CD4-positive, alpha-beta T cell treated with Interferon alpha-2 for 1 hour (primary cell): ENCODE results near the gene SMARCD3.
A peak's percentile ranks its signal among the peaks of the same experiment; 100 is the strongest.

Experiments used
- DNase-seq, 2 donors: peaks; one replicate each; pipeline ENCODE4 v3.0.0-alpha.2; 2020 to 2022

SMARCD3 gene

DNA sequence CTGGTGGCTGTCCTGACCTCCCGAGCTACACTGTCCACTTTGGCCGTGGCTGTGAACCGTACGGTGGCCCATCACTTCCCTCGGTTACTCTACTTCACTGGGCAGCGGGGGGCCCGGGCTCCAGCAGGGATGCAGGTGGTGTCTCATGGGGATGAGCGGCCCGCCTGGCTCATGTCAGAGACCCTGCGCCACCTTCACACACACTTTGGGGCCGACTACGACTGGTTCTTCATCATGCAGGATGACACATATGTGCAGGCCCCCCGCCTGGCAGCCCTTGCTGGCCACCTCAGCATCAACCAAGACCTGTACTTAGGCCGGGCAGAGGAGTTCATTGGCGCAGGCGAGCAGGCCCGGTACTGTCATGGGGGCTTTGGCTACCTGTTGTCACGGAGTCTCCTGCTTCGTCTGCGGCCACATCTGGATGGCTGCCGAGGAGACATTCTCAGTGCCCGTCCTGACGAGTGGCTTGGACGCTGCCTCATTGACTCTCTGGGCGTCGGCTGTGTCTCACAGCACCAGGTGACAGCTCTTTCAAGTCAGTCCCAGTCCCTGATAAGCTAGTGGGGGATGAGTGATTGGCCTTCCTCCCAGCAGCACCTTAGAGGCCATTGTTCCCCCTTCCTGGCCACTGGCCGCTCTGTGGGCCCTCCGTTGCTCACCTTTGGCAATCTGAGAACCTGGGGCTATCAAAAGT, 13.3 kb downstream of the SMARCD3 start:
- DNase-seq, result no peak

- DNase-seq, result no peak
Measured at GRCh38 chr7:151233804-151234203, 14.7 kb downstream of the SMARCD3 start.

DNA sequence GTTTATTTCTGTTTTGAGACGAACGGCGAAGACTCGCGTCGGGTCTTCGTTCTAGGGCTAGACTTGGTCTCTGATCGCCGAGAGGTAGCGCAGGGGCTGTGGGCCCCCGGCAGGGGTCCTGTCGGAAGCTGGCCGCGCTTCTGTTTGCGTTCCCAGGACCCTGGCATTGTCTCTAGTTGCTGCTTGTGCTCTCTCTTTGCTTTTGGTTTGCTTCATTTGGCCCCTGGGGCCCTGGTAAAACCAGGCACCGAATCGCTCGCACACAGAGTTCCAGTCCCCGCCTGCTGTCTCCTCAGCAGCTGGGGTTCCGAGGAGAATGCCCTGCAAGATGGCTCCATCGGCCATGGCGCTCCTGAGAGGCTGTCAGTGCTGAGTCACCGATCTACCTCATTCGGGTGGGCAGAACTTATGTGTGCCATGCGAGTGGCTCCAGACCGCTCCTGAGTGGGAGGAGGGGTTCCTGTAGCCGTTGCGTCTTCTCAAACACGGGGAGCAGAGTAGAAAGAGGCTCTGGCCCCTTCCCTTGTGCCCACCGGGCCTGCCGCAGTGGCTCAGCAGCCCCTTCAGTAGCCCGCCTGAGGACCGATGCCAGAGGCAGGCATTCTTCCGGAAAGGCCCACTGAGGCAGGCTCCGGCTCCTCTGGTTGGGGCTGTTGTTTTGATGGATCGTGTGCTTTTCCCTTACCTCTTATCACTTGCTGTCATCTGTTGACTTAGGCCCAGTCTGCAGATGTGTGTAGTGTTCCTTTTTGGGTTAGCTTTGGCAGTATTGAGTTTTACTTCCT, 15.4 kb downstream of the SMARCD3 start:
- DNase-seq, result peak; percentile 48 to 69

GRCh38 chr7:151232091-151232916, 16.2 kb downstream of the SMARCD3 start, which contains the start of gene CHPF2:
TSS of gene CHPF2 (plus strand) at chr7:151232483. CDS start at chr7:151234012, 1,529 bp downstream.
- DNase-seq, result peak; percentile 87 to 90

DNA sequence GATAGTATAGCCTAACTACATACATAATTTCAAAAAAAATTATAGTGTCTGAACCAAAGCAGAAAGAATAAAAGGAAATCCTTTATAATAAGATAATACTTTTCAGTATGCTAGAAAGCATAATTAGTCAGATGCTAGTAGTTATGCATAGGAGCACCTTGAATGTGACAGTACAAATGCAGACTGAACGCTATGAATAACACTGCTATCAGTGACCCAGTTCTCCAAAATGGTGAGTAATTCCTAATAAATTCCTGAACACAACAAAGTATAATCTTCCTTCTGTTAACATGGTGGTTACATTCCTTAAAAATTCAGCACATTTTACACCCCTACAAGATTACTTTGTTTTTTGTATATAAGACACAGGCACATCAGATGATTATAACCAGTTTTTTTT, 17.4 kb downstream of the SMARCD3 start:
- no peak for DNase-seq

- no peak for DNase-seq
Measured at GRCh38 chr7:151229249-151229648, 19.2 kb downstream of the SMARCD3 start.

DNA sequence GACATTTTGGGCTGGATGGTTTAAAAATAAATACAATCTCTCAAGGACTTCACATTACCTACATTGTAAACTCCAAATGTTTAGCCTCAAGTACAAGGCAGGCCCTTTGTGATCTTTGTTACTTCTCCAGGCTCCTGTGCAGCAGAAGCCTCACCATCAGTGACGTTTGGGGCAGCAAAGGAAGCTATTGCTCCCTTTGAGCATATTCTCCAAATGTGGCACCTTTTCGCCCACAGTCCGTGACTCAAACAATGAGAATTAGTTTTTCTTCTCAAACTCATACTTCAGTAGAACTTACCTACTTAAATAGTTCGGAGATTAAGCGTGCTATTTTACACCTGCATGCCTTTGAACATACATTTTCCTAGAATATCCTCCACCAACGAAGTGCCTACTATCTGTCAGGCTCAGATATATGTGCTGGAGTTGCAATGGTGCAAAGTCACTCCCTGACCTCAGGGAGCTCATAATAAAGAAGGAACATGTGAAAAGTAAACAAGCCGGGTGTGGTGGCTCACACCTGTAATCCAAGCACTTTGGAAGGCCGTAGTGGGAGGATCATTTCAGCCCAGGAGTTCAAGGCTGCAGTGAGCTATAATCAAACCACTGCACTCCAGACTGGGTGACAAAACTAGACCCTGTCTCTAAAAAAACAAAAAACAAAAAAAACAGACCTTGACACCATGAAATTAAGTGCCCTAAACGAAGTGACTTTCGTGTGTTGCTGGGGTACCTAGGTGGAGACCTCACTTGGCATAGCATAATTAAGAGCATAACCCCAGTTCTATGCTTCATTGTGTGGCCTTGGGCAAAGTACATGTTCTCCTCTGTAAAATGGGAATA, 20.2 kb downstream of the SMARCD3 start:
- no peak for DNase-seq

GRCh38 chr7:151226875-151227782, 21.4 kb downstream of the SMARCD3 start, which contains the start of gene ABCF2:
TSS of gene ABCF2 (minus strand) at chr7:151227205. CDS start at chr7:151226458, 747 bp downstream.
- DNase-seq, result peak; percentile 95 to 97

- no peak for DNase-seq
Measured at GRCh38 chr7:151226560-151226874, 22.0 kb downstream of the SMARCD3 start.

- DNase-seq, result no peak
Measured at GRCh38 chr7:151225948-151226510, 22.5 kb downstream of the SMARCD3 start.

DNA sequence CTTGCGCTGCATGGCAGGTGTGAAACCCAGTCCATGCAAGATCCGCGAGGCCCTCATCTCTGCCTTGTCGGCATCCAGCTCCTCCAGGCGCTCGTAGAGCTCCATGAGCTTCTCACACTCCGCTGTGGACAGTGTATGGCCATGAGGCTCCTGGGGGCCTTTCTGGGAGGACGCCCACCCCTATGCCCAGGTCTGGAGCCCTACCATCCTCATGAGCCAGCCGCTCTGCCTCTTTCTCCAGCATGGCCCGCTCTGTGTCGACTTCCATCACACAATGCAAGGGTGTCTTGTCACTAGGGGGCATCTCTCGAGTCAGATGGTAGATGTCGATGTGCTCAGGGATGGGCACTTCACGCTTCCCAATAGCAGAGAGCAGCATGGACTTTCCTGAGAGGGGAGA, 24.8 kb downstream of the SMARCD3 start:
- DNase-seq, result no peak

DNA sequence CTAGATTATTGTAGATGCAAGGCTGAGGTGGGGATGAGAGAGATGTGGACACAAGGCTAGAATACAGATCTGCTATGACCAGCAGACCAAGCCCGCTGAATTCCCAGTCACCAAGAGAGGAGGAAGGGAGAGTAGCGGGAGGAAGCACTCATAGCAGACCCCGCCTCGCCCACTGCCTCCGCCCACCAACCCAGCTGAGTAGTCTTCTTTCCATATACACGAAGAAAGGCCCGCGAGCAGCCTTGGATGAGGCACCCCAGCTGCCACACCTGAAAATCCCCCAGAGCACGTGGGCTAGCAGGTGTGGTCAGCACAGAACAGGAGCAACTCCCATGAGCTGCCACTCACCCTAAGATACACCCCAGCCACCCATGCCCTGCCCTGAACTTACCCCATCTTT, 30.3 kb downstream of the SMARCD3 start:
- no peak for DNase-seq

DNA sequence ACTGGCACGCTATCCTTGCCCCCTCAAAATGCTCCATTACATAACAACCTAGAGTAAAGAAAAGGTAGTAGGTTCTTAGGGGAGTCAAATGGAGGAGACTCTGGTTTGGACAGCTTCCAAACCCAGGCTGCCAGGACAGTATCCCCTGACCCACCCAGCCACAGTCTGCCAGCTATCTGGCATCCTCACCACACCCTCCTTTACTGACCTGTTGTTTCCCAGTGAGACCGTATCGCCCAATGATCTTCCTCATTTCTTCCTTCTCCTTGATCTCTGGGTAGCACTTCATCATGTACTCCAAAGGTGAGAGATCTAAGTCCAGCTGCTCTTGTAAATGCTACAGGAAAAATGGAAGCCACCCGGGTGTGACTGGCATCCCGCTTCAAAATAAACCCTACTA, 33.1 kb downstream of the SMARCD3 start:
- DNase-seq, result no peak

DNA sequence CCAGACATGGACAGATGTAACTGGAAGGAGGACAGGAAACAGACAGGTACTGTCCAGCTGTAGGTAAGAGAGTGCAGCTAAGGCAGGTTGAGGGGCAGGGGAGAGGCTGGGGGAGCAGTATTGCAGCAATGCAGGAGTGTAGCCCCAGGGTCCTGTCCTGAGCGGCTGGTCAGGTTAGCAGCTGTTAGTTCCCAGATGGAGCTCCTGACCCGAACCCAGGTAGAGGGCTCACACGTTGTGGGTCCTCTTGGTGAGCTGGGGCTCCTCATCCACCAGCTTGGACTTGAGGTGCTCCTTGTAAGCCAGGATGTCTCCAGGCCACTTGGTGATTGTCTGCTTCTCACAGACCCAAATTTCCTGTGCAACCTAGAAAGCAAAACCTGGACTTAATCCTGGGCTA, 34.7 kb downstream of the SMARCD3 start:
- DNase-seq, result no peak

GRCh38 chr7:151212626-151213025, 35.9 kb downstream of the SMARCD3 start:
- no peak for DNase-seq

GRCh38 chr7:151211155-151211772, 37.2 kb downstream of the SMARCD3 start:
- no peak for DNase-seq

GRCh38 chr7:151210087-151210854, 38.2 kb downstream of the SMARCD3 start, which contains the start of gene H2BK1:
TSS of gene H2BK1 (minus strand) at chr7:151210488. CDS start at chr7:151210318, 170 bp downstream.
- DNase-seq, result no peak

- no peak for DNase-seq
Measured at GRCh38 chr7:151209588-151209987, 38.9 kb downstream of the SMARCD3 start.

DNA sequence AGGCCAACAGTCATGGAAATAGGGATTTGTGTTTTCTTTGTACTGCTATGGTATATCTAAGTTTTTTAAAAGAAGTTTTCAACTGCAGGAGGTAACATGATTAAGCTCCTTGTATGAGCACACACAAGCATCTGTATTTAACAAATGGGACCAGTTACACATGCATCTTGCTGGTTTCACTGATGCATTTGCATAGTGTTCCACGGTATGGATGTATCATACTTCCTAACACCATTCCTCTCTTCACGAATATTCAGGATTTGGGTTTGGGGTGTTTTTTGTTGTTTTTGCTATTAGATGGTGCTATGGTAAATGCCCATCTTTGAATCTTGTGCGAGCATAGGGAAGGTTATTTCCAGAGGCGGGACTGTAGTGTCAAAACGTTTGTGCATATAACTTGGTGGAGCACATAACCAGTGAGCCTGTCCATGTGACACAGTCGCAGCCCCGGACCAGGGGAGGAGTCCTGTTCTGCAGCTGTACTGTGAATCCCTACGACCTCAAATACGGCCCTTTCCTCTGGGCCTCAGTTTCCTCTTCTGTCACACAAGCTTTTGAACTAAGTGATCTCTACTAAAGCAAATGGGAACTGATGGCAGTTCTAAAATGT, 40.1 kb downstream of the SMARCD3 start:
- DNase-seq, result no peak
